DOHH2 (cell line): ENCODE results near the gene HAND2.

Source experiments
- H3F3A ChIP-seq: fragments of 200-600 bp; sonication (generic), shearing (Covaris generic); 2 replicates; pipeline ENCODE4 v1.6.0; 2016; ENCODE audit warnings: antibody characterized with exemption, mild to moderate bottlenecking; ENCODE audit not compliant: control insufficient read depth, insufficient read depth
- H3K27ac ChIP-seq: fragments of 200-600 bp; sonication (generic); 2 replicates; pipeline ENCODE4 v1.5.1; 2014; ENCODE audit warnings: low read depth, mild to moderate bottlenecking, low read length, moderate library complexity
- H3K27me3 ChIP-seq: fragments of 200-600 bp; sonication (generic); 2 replicates; pipeline ENCODE4 v1.6.1; 2014; ENCODE audit warnings: mild to moderate bottlenecking, low read length, mixed read lengths; ENCODE audit not compliant: control insufficient read depth
- H3K36me3 ChIP-seq: fragments of 200-600 bp; sonication (generic); 2 replicates; pipeline ENCODE4 v1.6.1; 2014; ENCODE audit warnings: mild to moderate bottlenecking, low read length, moderate library complexity, mixed read lengths; ENCODE audit not compliant: control insufficient read depth
- H3K4me1 ChIP-seq: fragments of 200-600 bp; sonication (generic); 2 replicates; pipeline ENCODE4 v1.6.1; 2014; ENCODE audit warnings: mild to moderate bottlenecking, low read length, mixed read lengths; ENCODE audit not compliant: control insufficient read depth
- H3K4me2 ChIP-seq: fragments of 200-600 bp; sonication (generic); 2 replicates; pipeline ENCODE4 v1.6.0; 2014; ENCODE audit warnings: mild to moderate bottlenecking, low read length, moderate library complexity
- H3K4me3 ChIP-seq: fragments of 200-600 bp; sonication (generic); 2 replicates; pipeline ENCODE4 v1.5.1; 2014; ENCODE audit warnings: mild to moderate bottlenecking, low read length, mixed read lengths
- H3K79me2 ChIP-seq: fragments of 200-600 bp; sonication (generic); 2 replicates; pipeline ENCODE4 v1.6.1; 2014; ENCODE audit warnings: mild to moderate bottlenecking, low read length, mixed read lengths; ENCODE audit not compliant: control insufficient read depth
- H3K9me2 ChIP-seq: fragments of 200-600 bp; sonication (generic); replicated peaks from 2 replicates; pipeline ENCODE4 v1.6.1; 2014; ENCODE audit warnings: mild to moderate bottlenecking, low read length, mixed read lengths; ENCODE audit not compliant: control insufficient read depth
- H3K9me3 ChIP-seq: fragments of 200-600 bp; sonication (generic); 2 replicates; pipeline ENCODE4 v1.6.1; 2014; ENCODE audit warnings: antibody characterized with exemption, low read length, mixed read lengths; ENCODE audit not compliant: control insufficient read depth, insufficient read depth
- H4K20me1 ChIP-seq: fragments of 200-600 bp; sonication (generic); 2 replicates; pipeline ENCODE4 v1.6.0; 2014; ENCODE audit warnings: low read depth, mild to moderate bottlenecking, antibody characterized with exemption, low read length, moderate library complexity; ENCODE audit not compliant: control insufficient read depth, insufficient read depth
- CTCF ChIP-seq: fragments of 200-600 bp; sonication (generic); IDR thresholded peaks from one replicate; pipeline ENCODE4 v1.5.1; 2014; ENCODE audit warnings: antibody characterized with exemption, mild to moderate bottlenecking, low read depth, low read length; ENCODE audit not compliant: poor library complexity, severe bottlenecking
- EZH2phosphoT487 ChIP-seq: fragments of 200-600 bp; sonication (generic); IDR thresholded peaks from 2 replicates; pipeline ENCODE4 v1.6.1; 2017; ENCODE audit warnings: borderline replicate concordance, mild to moderate bottlenecking, antibody characterized with exemption, low read length, moderate library complexity, mixed read lengths

HAND2 gene

GRCh38 chr4:173547889-173548288, 17.9 kb upstream of the HAND2 start:
- H3K4me3 ChIP-seq = no peak overlapping the region
- TF ChIP-seq EZH2phosphoT487 (no peak), CTCF (no peak)
- H3K36me3 ChIP-seq = no peaks in the 10 kb centered on the region
- no peaks in the 10 kb centered on the region for H3K79me2 ChIP-seq
- no peak overlapping the region for H3K4me2 ChIP-seq
- no peaks in the 10 kb centered on the region for H3F3A ChIP-seq
- H3K9me2 ChIP-seq = no peaks in the 10 kb centered on the region
- no peaks in the 10 kb centered on the region for H3K9me3 ChIP-seq
- no peak overlapping the region for H3K27ac ChIP-seq
- H3K27me3 ChIP-seq = no peaks in the 10 kb centered on the region
- no peaks in the 10 kb centered on the region for H3K4me1 ChIP-seq
- no peaks in the 10 kb centered on the region for H4K20me1 ChIP-seq

GRCh38 chr4:173546776-173547175, 16.7 kb upstream of the HAND2 start:
- no peak overlapping the region for H3K27ac ChIP-seq
- H3K4me3 ChIP-seq = no peak overlapping the region
- no peaks in the 10 kb centered on the region for H3K9me3 ChIP-seq
- no peaks in the 10 kb centered on the region for H3K27me3 ChIP-seq
- H3K36me3 ChIP-seq = no peaks in the 10 kb centered on the region
- no peaks in the 10 kb centered on the region for H3K79me2 ChIP-seq
- H3K4me2 ChIP-seq = no peak overlapping the region
- H3K4me1 ChIP-seq = no peaks in the 10 kb centered on the region
- TF ChIP-seq CTCF (no peak), EZH2phosphoT487 (no peak)
- H3F3A ChIP-seq = no peaks in the 10 kb centered on the region
- H4K20me1 ChIP-seq = no peaks in the 10 kb centered on the region
- H3K9me2 ChIP-seq = no peaks in the 10 kb centered on the region

GRCh38 chr4:173545440-173545839, 15.4 kb upstream of the HAND2 start:
- H3K9me2 ChIP-seq = no peaks in the 10 kb centered on the region
- H3K27ac ChIP-seq = no peak overlapping the region
- no peaks in the 10 kb centered on the region for H3K4me1 ChIP-seq
- H3K4me2 ChIP-seq = no peak overlapping the region
- H3K36me3 ChIP-seq = no peaks in the 10 kb centered on the region
- TF ChIP-seq CTCF = no peak
- TF ChIP-seq EZH2phosphoT487 = no peak
- H3K27me3 ChIP-seq = no peaks in the 10 kb centered on the region
- no peaks in the 10 kb centered on the region for H3K79me2 ChIP-seq
- H3K4me3 ChIP-seq = no peak overlapping the region
- no peaks in the 10 kb centered on the region for H4K20me1 ChIP-seq
- no peaks in the 10 kb centered on the region for H3F3A ChIP-seq
- no peaks in the 10 kb centered on the region for H3K9me3 ChIP-seq

GRCh38 chr4:173543266-173543665, 13.2 kb upstream of the HAND2 start:
- H3K27me3 ChIP-seq = no peaks in the 10 kb centered on the region
- no peaks in the 10 kb centered on the region for H3K36me3 ChIP-seq
- no peaks in the 10 kb centered on the region for H3F3A ChIP-seq
- H3K9me2 ChIP-seq = no peaks in the 10 kb centered on the region
- H3K4me3 ChIP-seq = no peak overlapping the region
- no peak overlapping the region for H3K27ac ChIP-seq
- TF ChIP-seq CTCF (no peak), EZH2phosphoT487 (no peak)
- H4K20me1 ChIP-seq = no peaks in the 10 kb centered on the region
- no peaks in the 10 kb centered on the region for H3K4me1 ChIP-seq
- H3K9me3 ChIP-seq = no peaks in the 10 kb centered on the region
- H3K79me2 ChIP-seq = no peaks in the 10 kb centered on the region
- no peak overlapping the region for H3K4me2 ChIP-seq
